ENCODE measurements around the gene SCO1.
A peak's percentile ranks its signal among the peaks of the same experiment; 100 is the strongest.

- TF ChIP-seq TAF1 (conservative IDR thresholded peaks at IDR 0.05): no peak
- TF ChIP-seq CTCF (IDR thresholded peaks at IDR 0.05; ENCODE audit: low read depth, low read length, missing input control): no peak
- TF ChIP-seq ATF3 (IDR thresholded peaks at IDR 0.05): no peak
- peak; percentile 27 to 34 for TF ChIP-seq RXRA (IDR thresholded peaks at IDR 0.05)
These were observed 47.2 kb upstream of the SCO1 start for GRCh38 chr17:10744501-10745000.
